ENCODE data around the gene RAB4A.

The RAB4A gene

GRCh38 chr1:229271448-229272159 is 693 bp downstream of the RAB4A start:
- Histone ChIP-seq H3K27me3 (ENCODE audit: control insufficient read depth, insufficient read depth, low read length, poor library complexity, severe bottlenecking) (no peaks in the 10 kb centered on the region), H3K27ac (ENCODE audit: insufficient read depth, low read depth, low read length, poor library complexity, severe bottlenecking) (no peak overlapping the region), H3K9me3 (ENCODE audit: control insufficient read depth, low read length) (no peaks in the 10 kb centered on the region), H3K36me3 (ENCODE audit: control insufficient read depth, insufficient read depth, low read length) (no peaks in the 10 kb centered on the region), H3K4me1 (ENCODE audit: control insufficient read depth, insufficient read depth, low read length) (peaks cover 6% of the 10 kb centered on the region), H3K4me3 (ENCODE audit: insufficient read depth, low read depth, low read length) (peak overlapping the region; percentile 63)
- 2% methylated on average over 31 of the region's 32 CpGs for WGBS, 2 experiments

GRCh38 chr1:229272164-229273158 is 1.6 kb downstream of the RAB4A start:
- Histone ChIP-seq H3K27me3 (ENCODE audit: control insufficient read depth, insufficient read depth, low read length, poor library complexity, severe bottlenecking) (no peaks in the 10 kb centered on the region), H3K36me3 (ENCODE audit: control insufficient read depth, insufficient read depth, low read length) (no peaks in the 10 kb centered on the region), H3K4me3 (ENCODE audit: insufficient read depth, low read depth, low read length) (peak overlapping the region; percentile 63), H3K4me1 (ENCODE audit: control insufficient read depth, insufficient read depth, low read length) (peaks cover 6% of the 10 kb centered on the region), H3K27ac (ENCODE audit: insufficient read depth, low read depth, low read length, poor library complexity, severe bottlenecking) (no peak overlapping the region), H3K9me3 (ENCODE audit: control insufficient read depth, low read length) (no peaks in the 10 kb centered on the region)
- WGBS, 2 experiments = 70 to 72% methylated on average over 11 of the region's 11 CpGs

GRCh38 chr1:229273507-229274232 is 2.8 kb downstream of the RAB4A start:
- Histone ChIP-seq H3K27ac (ENCODE audit: insufficient read depth, low read depth, low read length, poor library complexity, severe bottlenecking) (no peak overlapping the region), H3K4me3 (ENCODE audit: insufficient read depth, low read depth, low read length) (no peak overlapping the region), H3K36me3 (ENCODE audit: control insufficient read depth, insufficient read depth, low read length) (no peaks in the 10 kb centered on the region), H3K4me1 (ENCODE audit: control insufficient read depth, insufficient read depth, low read length) (peaks cover 6% of the 10 kb centered on the region), H3K27me3 (ENCODE audit: control insufficient read depth, insufficient read depth, low read length, poor library complexity, severe bottlenecking) (no peaks in the 10 kb centered on the region), H3K9me3 (ENCODE audit: control insufficient read depth, low read length) (no peaks in the 10 kb centered on the region)
- WGBS, 2 experiments = 91 to 97% methylated on average over 7 of the region's 7 CpGs

GRCh38 chr1:229275005-229275404 is 4.1 kb downstream of the RAB4A start:
- Histone ChIP-seq H3K27me3 (ENCODE audit: control insufficient read depth, insufficient read depth, low read length, poor library complexity, severe bottlenecking) (no peaks in the 10 kb centered on the region), H3K27ac (ENCODE audit: insufficient read depth, low read depth, low read length, poor library complexity, severe bottlenecking) (no peak overlapping the region), H3K4me1 (ENCODE audit: control insufficient read depth, insufficient read depth, low read length) (peaks cover 6% of the 10 kb centered on the region), H3K9me3 (ENCODE audit: control insufficient read depth, low read length) (no peaks in the 10 kb centered on the region), H3K4me3 (ENCODE audit: insufficient read depth, low read depth, low read length) (no peak overlapping the region), H3K36me3 (ENCODE audit: control insufficient read depth, insufficient read depth, low read length) (no peaks in the 10 kb centered on the region)
- 96 to 98% methylated on average over 2 of the region's 2 CpGs for WGBS, 2 experiments

- Histone ChIP-seq H3K27me3 (ENCODE audit: control insufficient read depth, insufficient read depth, low read length, poor library complexity, severe bottlenecking) (no peaks in the 10 kb centered on the region), H3K9me3 (ENCODE audit: control insufficient read depth, low read length) (no peaks in the 10 kb centered on the region), H3K4me1 (ENCODE audit: control insufficient read depth, insufficient read depth, low read length) (no peaks in the 10 kb centered on the region), H3K36me3 (ENCODE audit: control insufficient read depth, insufficient read depth, low read length) (no peaks in the 10 kb centered on the region), H3K4me3 (ENCODE audit: insufficient read depth, low read depth, low read length) (no peak overlapping the region), H3K27ac (ENCODE audit: insufficient read depth, low read depth, low read length, poor library complexity, severe bottlenecking) (no peak overlapping the region)
- 88 to 92% methylated on average over 2 of the region's 2 CpGs for WGBS, 2 experiments
Measured at GRCh38 chr1:229278120-229278741, 7.3 kb downstream of the RAB4A start.

GRCh38 chr1:229279242-229279641 is 8.3 kb downstream of the RAB4A start:
- Histone ChIP-seq H3K27me3 (ENCODE audit: control insufficient read depth, insufficient read depth, low read length, poor library complexity, severe bottlenecking) (no peaks in the 10 kb centered on the region), H3K4me1 (ENCODE audit: control insufficient read depth, insufficient read depth, low read length) (no peaks in the 10 kb centered on the region), H3K9me3 (ENCODE audit: control insufficient read depth, low read length) (no peaks in the 10 kb centered on the region), H3K27ac (ENCODE audit: insufficient read depth, low read depth, low read length, poor library complexity, severe bottlenecking) (no peak overlapping the region), H3K4me3 (ENCODE audit: insufficient read depth, low read depth, low read length) (no peak overlapping the region), H3K36me3 (ENCODE audit: control insufficient read depth, insufficient read depth, low read length) (no peaks in the 10 kb centered on the region)
- 81 to 85% methylated on average over 3 of the region's 3 CpGs for WGBS, 2 experiments

- WGBS, 2 experiments = 94 to 98% methylated on average over 6 of the region's 6 CpGs
- Histone ChIP-seq H3K9me3 (ENCODE audit: control insufficient read depth, low read length) (no peaks in the 10 kb centered on the region), H3K27ac (ENCODE audit: insufficient read depth, low read depth, low read length, poor library complexity, severe bottlenecking) (no peak overlapping the region), H3K4me3 (ENCODE audit: insufficient read depth, low read depth, low read length) (no peak overlapping the region), H3K4me1 (ENCODE audit: control insufficient read depth, insufficient read depth, low read length) (peaks cover under 1% of the 10 kb centered on the region), H3K36me3 (ENCODE audit: control insufficient read depth, insufficient read depth, low read length) (no peaks in the 10 kb centered on the region), H3K27me3 (ENCODE audit: control insufficient read depth, insufficient read depth, low read length, poor library complexity, severe bottlenecking) (no peaks in the 10 kb centered on the region)
Measured at GRCh38 chr1:229280037-229280828, 9.3 kb downstream of the RAB4A start.

- Histone ChIP-seq H3K4me3 (ENCODE audit: insufficient read depth, low read depth, low read length) (no peak overlapping the region), H3K27me3 (ENCODE audit: control insufficient read depth, insufficient read depth, low read length, poor library complexity, severe bottlenecking) (no peaks in the 10 kb centered on the region), H3K27ac (ENCODE audit: insufficient read depth, low read depth, low read length, poor library complexity, severe bottlenecking) (no peak overlapping the region), H3K9me3 (ENCODE audit: control insufficient read depth, low read length) (no peaks in the 10 kb centered on the region), H3K4me1 (ENCODE audit: control insufficient read depth, insufficient read depth, low read length) (peaks cover 4% of the 10 kb centered on the region), H3K36me3 (ENCODE audit: control insufficient read depth, insufficient read depth, low read length) (no peaks in the 10 kb centered on the region)
- 100% methylated on average over 1 to 2 of the region's 3 CpGs for WGBS, 2 experiments
Measured at GRCh38 chr1:229280921-229281320, 10.0 kb downstream of the RAB4A start.

- Histone ChIP-seq H3K27me3 (ENCODE audit: control insufficient read depth, insufficient read depth, low read length, poor library complexity, severe bottlenecking) (no peaks in the 10 kb centered on the region), H3K36me3 (ENCODE audit: control insufficient read depth, insufficient read depth, low read length) (no peaks in the 10 kb centered on the region), H3K4me1 (ENCODE audit: control insufficient read depth, insufficient read depth, low read length) (peaks cover 4% of the 10 kb centered on the region), H3K9me3 (ENCODE audit: control insufficient read depth, low read length) (no peaks in the 10 kb centered on the region), H3K4me3 (ENCODE audit: insufficient read depth, low read depth, low read length) (no peak overlapping the region), H3K27ac (ENCODE audit: insufficient read depth, low read depth, low read length, poor library complexity, severe bottlenecking) (no peak overlapping the region)
- no CpG with 5 or more reads among the region's 1 CpG for WGBS, 2 experiments
Measured at GRCh38 chr1:229281339-229281926, 10.5 kb downstream of the RAB4A start.

All from ectodermal cell (in vitro differentiated cells).